Neural cell (in vitro differentiated cells): ENCODE results near the gene RRBP1. TPM values are rescaled to one million over a fixed set of nuclear protein-coding genes. Genes with fewer than 3 reads are reported as not detected.

ENCODE experiments used
- H2AFZ ChIP-seq: fragments of 200-600, 300-800 bp; sonication (generic), shearing (Covaris generic); 2 replicates; pipeline ENCODE4 v1.6.0; 2014; ENCODE audit warnings: low read depth, mild to moderate bottlenecking, antibody characterized with exemption, low read length, moderate library complexity
- H3F3A ChIP-seq: fragments of 200-600 bp; shearing (Covaris generic); 2 replicates; pipeline ENCODE4 v1.6.1; 2016; ENCODE audit warnings: mild to moderate bottlenecking, moderate library complexity, mixed read lengths, antibody characterized with exemption, low read length; ENCODE audit not compliant: insufficient read depth, poor library complexity, severe bottlenecking
- H3K27ac ChIP-seq: fragments of 200-600, 300-800 bp; sonication (generic), shearing (Covaris generic); 2 replicates; pipeline ENCODE4 v1.5.1; 2014; ENCODE audit warnings: mild to moderate bottlenecking, low read length, moderate library complexity
- H3K27me3 ChIP-seq: fragments of 300-800, 200-600 bp; sonication (generic), shearing (Covaris generic); 2 replicates; pipeline ENCODE4 v1.6.0; 2014; ENCODE audit warnings: mild to moderate bottlenecking, low read depth, low read length, moderate library complexity; ENCODE audit not compliant: insufficient read depth
- H3K36me3 ChIP-seq: fragments of 300-800, 200-600 bp; sonication (generic), shearing (Covaris generic); 2 replicates; pipeline ENCODE4 v1.5.1; 2014; ENCODE audit warnings: mild to moderate bottlenecking, antibody characterized with exemption, low read length, moderate library complexity; ENCODE audit not compliant: insufficient read depth
- H3K4me2 ChIP-seq: fragments of 300-800, 200-600 bp; sonication (generic), shearing (Covaris generic); 2 replicates; pipeline ENCODE4 v1.6.0; 2014; ENCODE audit warnings: mild to moderate bottlenecking, low read length
- H3K4me3 ChIP-seq: fragments of 300-800, 200-600 bp; sonication (generic), shearing (Covaris generic); 2 replicates; pipeline ENCODE4 v1.5.1; 2014; ENCODE audit warnings: mild to moderate bottlenecking, low read length, moderate library complexity
- H3K79me2 ChIP-seq: fragments of 200-600 bp; shearing (Covaris generic); replicated peaks from 2 replicates; pipeline ENCODE4 v1.6.0; 2014; ENCODE audit warnings: mild to moderate bottlenecking, low read length, moderate library complexity; ENCODE audit not compliant: insufficient read depth
- H3K9ac ChIP-seq: fragments of 300-800, 200-600 bp; sonication (generic), shearing (Covaris generic); 2 replicates; pipeline ENCODE4 v1.6.1; 2016; ENCODE audit warnings: mild to moderate bottlenecking, low read length, mixed read lengths
- H3K9me2 ChIP-seq: fragments of 200-600 bp; shearing (Covaris generic); 2 replicates; pipeline ENCODE4 v1.6.1; 2016; ENCODE audit warnings: mild to moderate bottlenecking, low read length, mixed read lengths; ENCODE audit not compliant: insufficient read depth
- H3K9me3 ChIP-seq: fragments of 200-600, 300-800 bp; sonication (generic), shearing (Covaris generic); 2 replicates; pipeline ENCODE4 v1.6.1; 2016; ENCODE audit warnings: mild to moderate bottlenecking, mixed run types, low read length, moderate library complexity, mixed read lengths
- H4K20me1 ChIP-seq: fragments of 200-600 bp; shearing (Covaris generic); 2 replicates; pipeline ENCODE4 v1.6.1; 2016; ENCODE audit warnings: mild to moderate bottlenecking, mixed run types; ENCODE audit not compliant: insufficient read depth
- EP300 ChIP-seq: fragments of 450-650 bp; conservative IDR thresholded peaks from 2 replicates; pipeline ENCODE4 v1.6.1; 2014; ENCODE audit warnings: antibody characterized with exemption, mild to moderate bottlenecking, moderate library complexity; ENCODE audit not compliant: poor library complexity, severe bottlenecking
- EZH2 ChIP-seq: fragments of 200-600, 300-800 bp; shearing (Covaris generic), sonication (generic); IDR thresholded peaks from 2 replicates; pipeline ENCODE4 v1.6.1; 2014; ENCODE audit warnings: antibody characterized with exemption, low read length, borderline replicate concordance, mild to moderate bottlenecking; ENCODE audit not compliant: insufficient read depth, poor library complexity, severe bottlenecking
- MXI1 ChIP-seq: fragments of 450-650 bp; conservative IDR thresholded peaks from 2 replicates; pipeline ENCODE4 v1.6.1; 2014; ENCODE audit warnings: antibody characterized with exemption, mild to moderate bottlenecking; ENCODE audit not compliant: poor library complexity, severe bottlenecking
- POLR2AphosphoS5 ChIP-seq: IDR thresholded peaks from 2 replicates; pipeline ENCODE4 v1.6.1; 2012
- RAD21 ChIP-seq: fragments of 450-650 bp; conservative IDR thresholded peaks from 2 replicates; pipeline ENCODE4 v1.6.1; 2014; ENCODE audit warnings: antibody characterized with exemption, mild to moderate bottlenecking, moderate library complexity
- SMC3 ChIP-seq: fragments of 450-650 bp; conservative IDR thresholded peaks from 2 replicates; pipeline ENCODE4 v1.6.1; 2014; ENCODE audit warnings: antibody characterized with exemption, mild to moderate bottlenecking, moderate library complexity; ENCODE audit not compliant: poor library complexity
- TAF1 ChIP-seq: IDR thresholded peaks from 2 replicates; pipeline ENCODE4 v1.6.1; 2012; ENCODE audit warnings: low read depth
- polyA plus RNA-seq: library from polyadenylated mRNA; depleted of rRNA; stranded (reverse); fragments of >200 nt; gene quantifications from 2 replicates; pipeline ENCODE4 v1.2.3, GENCODE V29; 2014
- TF ChIP-seq, protein P1 (sequence below): fragments of 450-650 bp; IDR thresholded peaks from 2 replicates; pipeline ENCODE4 v1.5.1; 2014; ENCODE audit warnings: antibody characterized with exemption, mild to moderate bottlenecking, moderate library complexity; ENCODE audit not compliant: poor library complexity, severe bottlenecking
- TF ChIP-seq, protein P2 (sequence below): IDR thresholded peaks from 2 replicates; pipeline ENCODE4 v1.6.1; 2012; ENCODE audit warnings: borderline replicate concordance

The RRBP1 gene
- polyA plus RNA-seq, 1 donor from 2014 or later, result 2.2 TPM

DNA sequence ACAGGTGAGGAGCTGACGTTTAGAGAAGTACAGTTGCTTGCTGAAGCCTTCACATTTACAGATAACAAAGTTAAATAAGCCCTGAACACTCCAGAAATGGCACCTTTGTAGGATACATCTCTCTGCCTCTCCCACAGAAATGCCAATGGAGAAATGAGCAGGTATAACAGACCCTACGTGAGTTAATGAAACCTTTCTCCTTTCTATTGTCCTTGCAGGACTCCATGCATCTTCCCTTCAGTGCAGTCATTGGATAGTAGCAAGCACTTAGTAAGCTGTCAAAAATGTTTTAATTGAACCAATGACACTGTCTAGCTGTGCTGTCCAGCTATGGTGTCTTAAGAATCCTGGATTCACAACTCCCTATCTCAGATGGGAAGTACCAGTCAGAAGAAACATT, 8.1 kb upstream of the RRBP1 start:
- H3K9me2 ChIP-seq, result no peaks in the 10 kb centered on the region
- no peak overlapping the region for H3K4me3 ChIP-seq
- H3K9me3 ChIP-seq, result no peaks in the 10 kb centered on the region
- H4K20me1 ChIP-seq, result no peaks in the 10 kb centered on the region
- H3K79me2 ChIP-seq, result no peaks in the 10 kb centered on the region
- no peaks in the 10 kb centered on the region for H3K27me3 ChIP-seq
- no peak overlapping the region for H3K9ac ChIP-seq
- H3F3A ChIP-seq, result no peaks in the 10 kb centered on the region
- no peak overlapping the region for H3K4me2 ChIP-seq
- TF ChIP-seq EP300, result no peak
- no peak for TF ChIP-seq TAF1
- no peak for TF ChIP-seq EZH2
- no peak for TF ChIP-seq POLR2AphosphoS5
- TF ChIP-seq MXI1, result no peak
- TF ChIP-seq RAD21, result no peak
- no peak for TF ChIP-seq SMC3
- TF ChIP-seq, protein P1, sequence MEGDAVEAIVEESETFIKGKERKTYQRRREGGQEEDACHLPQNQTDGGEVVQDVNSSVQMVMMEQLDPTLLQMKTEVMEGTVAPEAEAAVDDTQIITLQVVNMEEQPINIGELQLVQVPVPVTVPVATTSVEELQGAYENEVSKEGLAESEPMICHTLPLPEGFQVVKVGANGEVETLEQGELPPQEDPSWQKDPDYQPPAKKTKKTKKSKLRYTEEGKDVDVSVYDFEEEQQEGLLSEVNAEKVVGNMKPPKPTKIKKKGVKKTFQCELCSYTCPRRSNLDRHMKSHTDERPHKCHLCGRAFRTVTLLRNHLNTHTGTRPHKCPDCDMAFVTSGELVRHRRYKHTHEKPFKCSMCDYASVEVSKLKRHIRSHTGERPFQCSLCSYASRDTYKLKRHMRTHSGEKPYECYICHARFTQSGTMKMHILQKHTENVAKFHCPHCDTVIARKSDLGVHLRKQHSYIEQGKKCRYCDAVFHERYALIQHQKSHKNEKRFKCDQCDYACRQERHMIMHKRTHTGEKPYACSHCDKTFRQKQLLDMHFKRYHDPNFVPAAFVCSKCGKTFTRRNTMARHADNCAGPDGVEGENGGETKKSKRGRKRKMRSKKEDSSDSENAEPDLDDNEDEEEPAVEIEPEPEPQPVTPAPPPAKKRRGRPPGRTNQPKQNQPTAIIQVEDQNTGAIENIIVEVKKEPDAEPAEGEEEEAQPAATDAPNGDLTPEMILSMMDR, result no peak
- TF ChIP-seq, protein P2, sequence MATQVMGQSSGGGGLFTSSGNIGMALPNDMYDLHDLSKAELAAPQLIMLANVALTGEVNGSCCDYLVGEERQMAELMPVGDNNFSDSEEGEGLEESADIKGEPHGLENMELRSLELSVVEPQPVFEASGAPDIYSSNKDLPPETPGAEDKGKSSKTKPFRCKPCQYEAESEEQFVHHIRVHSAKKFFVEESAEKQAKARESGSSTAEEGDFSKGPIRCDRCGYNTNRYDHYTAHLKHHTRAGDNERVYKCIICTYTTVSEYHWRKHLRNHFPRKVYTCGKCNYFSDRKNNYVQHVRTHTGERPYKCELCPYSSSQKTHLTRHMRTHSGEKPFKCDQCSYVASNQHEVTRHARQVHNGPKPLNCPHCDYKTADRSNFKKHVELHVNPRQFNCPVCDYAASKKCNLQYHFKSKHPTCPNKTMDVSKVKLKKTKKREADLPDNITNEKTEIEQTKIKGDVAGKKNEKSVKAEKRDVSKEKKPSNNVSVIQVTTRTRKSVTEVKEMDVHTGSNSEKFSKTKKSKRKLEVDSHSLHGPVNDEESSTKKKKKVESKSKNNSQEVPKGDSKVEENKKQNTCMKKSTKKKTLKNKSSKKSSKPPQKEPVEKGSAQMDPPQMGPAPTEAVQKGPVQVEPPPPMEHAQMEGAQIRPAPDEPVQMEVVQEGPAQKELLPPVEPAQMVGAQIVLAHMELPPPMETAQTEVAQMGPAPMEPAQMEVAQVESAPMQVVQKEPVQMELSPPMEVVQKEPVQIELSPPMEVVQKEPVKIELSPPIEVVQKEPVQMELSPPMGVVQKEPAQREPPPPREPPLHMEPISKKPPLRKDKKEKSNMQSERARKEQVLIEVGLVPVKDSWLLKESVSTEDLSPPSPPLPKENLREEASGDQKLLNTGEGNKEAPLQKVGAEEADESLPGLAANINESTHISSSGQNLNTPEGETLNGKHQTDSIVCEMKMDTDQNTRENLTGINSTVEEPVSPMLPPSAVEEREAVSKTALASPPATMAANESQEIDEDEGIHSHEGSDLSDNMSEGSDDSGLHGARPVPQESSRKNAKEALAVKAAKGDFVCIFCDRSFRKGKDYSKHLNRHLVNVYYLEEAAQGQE, result no peak
- H3K36me3 ChIP-seq, result no peaks in the 10 kb centered on the region
- H3K27ac ChIP-seq, result no peak overlapping the region
- no peak overlapping the region for H2AFZ ChIP-seq

DNA sequence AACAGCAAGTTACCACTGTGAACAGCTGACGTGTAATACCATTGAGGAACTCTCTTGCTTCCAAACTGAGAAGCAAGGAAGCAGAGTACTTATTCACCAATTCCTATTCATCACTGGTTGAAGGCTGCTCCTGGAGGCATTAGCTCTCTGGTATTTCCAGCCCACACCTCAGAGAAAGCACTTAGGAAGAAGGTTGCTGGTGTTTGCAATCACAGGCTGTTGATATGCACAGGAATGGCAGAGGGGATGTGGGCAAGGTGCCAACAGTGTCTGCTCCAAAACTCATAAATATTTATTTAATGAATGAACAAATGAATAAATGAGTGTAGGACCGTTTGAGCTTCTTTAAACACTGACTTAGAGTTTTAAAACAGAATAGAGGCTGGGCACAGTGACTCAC, 6.9 kb upstream of the RRBP1 start:
- H3K36me3 ChIP-seq, result no peaks in the 10 kb centered on the region
- no peaks in the 10 kb centered on the region for H3K27me3 ChIP-seq
- no peak overlapping the region for H3K4me2 ChIP-seq
- H3K79me2 ChIP-seq, result no peaks in the 10 kb centered on the region
- no peak overlapping the region for H3K4me3 ChIP-seq
- no peaks in the 10 kb centered on the region for H3K9me2 ChIP-seq
- no peaks in the 10 kb centered on the region for H3K9me3 ChIP-seq
- H4K20me1 ChIP-seq, result no peaks in the 10 kb centered on the region
- no peak for TF ChIP-seq EP300
- TF ChIP-seq POLR2AphosphoS5, result no peak
- TF ChIP-seq, protein P1, result no peak
- no peak for TF ChIP-seq RAD21
- TF ChIP-seq, protein P2, result no peak
- TF ChIP-seq TAF1, result no peak
- TF ChIP-seq MXI1, result no peak
- no peak for TF ChIP-seq EZH2
- TF ChIP-seq SMC3, result no peak
- no peaks in the 10 kb centered on the region for H3F3A ChIP-seq
- no peak overlapping the region for H3K27ac ChIP-seq
- H3K9ac ChIP-seq, result no peak overlapping the region
- no peak overlapping the region for H2AFZ ChIP-seq
